OCI-LY3 (cell line): Measurements from ENCODE around the gene UAP1.

Experiments
- H2AFZ ChIP-seq: fragments of 200-600, 300-600 bp; shearing (Covaris generic); 2 replicates; pipeline ENCODE4 v1.6.0; 2014; ENCODE audit warnings: antibody characterized with exemption, low read depth, low read length
- H3K27ac ChIP-seq: fragments of 200-600, 300-600 bp; sonication (generic); 2 replicates; pipeline ENCODE4 v1.5.1; 2014; ENCODE audit warnings: mild to moderate bottlenecking, low read length, moderate library complexity, mixed read lengths
- H3K27me3 ChIP-seq: fragments of 200-600, 300-600 bp; sonication (generic); 2 replicates; pipeline ENCODE4 v1.6.1; 2014; ENCODE audit warnings: low read depth, low read length, mixed read lengths
- H3K36me3 ChIP-seq: fragments of 200-600, 300-600 bp; sonication (generic); replicated peaks from 2 replicates; pipeline ENCODE3; 2014; ENCODE audit warnings: low read depth, low read length, mixed read lengths
- H3K4me1 ChIP-seq: fragments of 300-600, 200-600 bp; sonication (generic); 2 replicates; pipeline ENCODE4 v1.6.1; 2014; ENCODE audit warnings: low read length, mixed read lengths
- H3K4me2 ChIP-seq: fragments of 200-600, 300-600 bp; sonication (generic); 2 replicates; pipeline ENCODE4 v1.6.1; 2014; ENCODE audit warnings: low read length, mixed read lengths
- H3K4me3 ChIP-seq: fragments of 300-600, 200-600 bp; sonication (generic); 2 replicates; pipeline ENCODE4 v1.5.1; 2014; ENCODE audit warnings: antibody characterized with exemption, mild to moderate bottlenecking, low read length, moderate library complexity
- H3K79me2 ChIP-seq: fragments of 300-600, 200-600 bp; shearing (Covaris generic); 2 replicates; pipeline ENCODE4 v1.6.1; 2014; ENCODE audit warnings: mild to moderate bottlenecking, low read length, mixed read lengths
- H3K9ac ChIP-seq: fragments of 300-600, 200-600 bp; shearing (Covaris generic); 2 replicates; pipeline ENCODE4 v1.6.0; 2014; ENCODE audit warnings: mild to moderate bottlenecking, low read length, moderate library complexity
- H3K9me3 ChIP-seq: fragments of 200-600, 300-600 bp; shearing (Covaris generic); 2 replicates; pipeline ENCODE4 v1.6.1; 2014; ENCODE audit warnings: low read length, mixed read lengths; ENCODE audit not compliant: insufficient read depth
- H4K20me1 ChIP-seq: fragments of 200-600, 300-600 bp; sonication (generic); 2 replicates; pipeline ENCODE4 v1.6.1; 2016; ENCODE audit warnings: low read length, mixed read lengths; ENCODE audit not compliant: insufficient read depth
- EZH2phosphoT487 ChIP-seq: fragments of 200-600 bp; shearing (Covaris generic); IDR thresholded peaks from 2 replicates; pipeline ENCODE4 v1.6.1; 2018; ENCODE audit warnings: antibody characterized with exemption, mixed run types, low read depth
- TF ChIP-seq, protein P1 (sequence below): fragments of 200-600, 300-600 bp; sonication (generic); IDR thresholded peaks from 2 replicates; pipeline ENCODE4 v1.5.1; 2014; ENCODE audit warnings: antibody characterized with exemption, low read length, low read depth

The UAP1 gene

DNA sequence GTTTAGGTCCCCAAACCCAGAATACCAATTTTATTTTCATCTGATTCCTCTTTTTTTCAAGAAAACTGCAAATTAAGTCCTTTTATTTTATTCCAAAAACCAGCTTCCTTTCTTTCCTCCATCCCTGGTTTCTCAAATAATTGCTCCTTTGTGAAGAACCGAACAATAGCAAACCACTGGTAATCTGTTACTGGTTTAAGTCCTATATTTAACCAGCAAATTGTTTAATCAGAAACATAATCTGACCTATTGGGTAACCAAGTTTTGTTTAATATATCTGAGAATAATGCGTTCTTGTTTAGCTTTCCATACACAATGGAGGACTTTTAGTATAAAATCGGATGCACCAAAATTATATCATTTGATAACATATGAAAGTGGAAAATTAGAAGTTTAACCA is 57.6 kb downstream of the UAP1 start:
- Histone ChIP-seq H3K79me2 (no peaks in the 10 kb centered on the region), H2AFZ (no peak overlapping the region), H3K36me3 (peaks cover 7% of the 10 kb centered on the region), H3K27ac (no peak overlapping the region), H3K4me2 (no peak overlapping the region), H3K9ac (no peak overlapping the region), H3K27me3 (no peaks in the 10 kb centered on the region), H4K20me1 (no peaks in the 10 kb centered on the region), H3K4me1 (no peaks in the 10 kb centered on the region), H3K9me3 (no peaks in the 10 kb centered on the region; the same call in 1 of the 2 replicates), H3K4me3 (no peak overlapping the region)
- TF ChIP-seq EZH2phosphoT487: no peak
- TF ChIP-seq, protein P1, sequence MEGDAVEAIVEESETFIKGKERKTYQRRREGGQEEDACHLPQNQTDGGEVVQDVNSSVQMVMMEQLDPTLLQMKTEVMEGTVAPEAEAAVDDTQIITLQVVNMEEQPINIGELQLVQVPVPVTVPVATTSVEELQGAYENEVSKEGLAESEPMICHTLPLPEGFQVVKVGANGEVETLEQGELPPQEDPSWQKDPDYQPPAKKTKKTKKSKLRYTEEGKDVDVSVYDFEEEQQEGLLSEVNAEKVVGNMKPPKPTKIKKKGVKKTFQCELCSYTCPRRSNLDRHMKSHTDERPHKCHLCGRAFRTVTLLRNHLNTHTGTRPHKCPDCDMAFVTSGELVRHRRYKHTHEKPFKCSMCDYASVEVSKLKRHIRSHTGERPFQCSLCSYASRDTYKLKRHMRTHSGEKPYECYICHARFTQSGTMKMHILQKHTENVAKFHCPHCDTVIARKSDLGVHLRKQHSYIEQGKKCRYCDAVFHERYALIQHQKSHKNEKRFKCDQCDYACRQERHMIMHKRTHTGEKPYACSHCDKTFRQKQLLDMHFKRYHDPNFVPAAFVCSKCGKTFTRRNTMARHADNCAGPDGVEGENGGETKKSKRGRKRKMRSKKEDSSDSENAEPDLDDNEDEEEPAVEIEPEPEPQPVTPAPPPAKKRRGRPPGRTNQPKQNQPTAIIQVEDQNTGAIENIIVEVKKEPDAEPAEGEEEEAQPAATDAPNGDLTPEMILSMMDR: no peak

GRCh38 chr1:162621256-162621655 is 59.7 kb downstream of the UAP1 start:
- Histone ChIP-seq H2AFZ (no peak overlapping the region), H3K79me2 (no peaks in the 10 kb centered on the region), H3K9ac (no peak overlapping the region), H3K4me1 (no peaks in the 10 kb centered on the region), H3K9me3 (no peaks in the 10 kb centered on the region; the same call in 1 of the 2 replicates), H3K27me3 (no peaks in the 10 kb centered on the region), H3K4me2 (no peak overlapping the region), H4K20me1 (no peaks in the 10 kb centered on the region), H3K4me3 (no peak overlapping the region), H3K27ac (no peak overlapping the region), H3K36me3 (peaks cover 7% of the 10 kb centered on the region)
- TF ChIP-seq, protein P1: no peak
- no peak for TF ChIP-seq EZH2phosphoT487

DNA sequence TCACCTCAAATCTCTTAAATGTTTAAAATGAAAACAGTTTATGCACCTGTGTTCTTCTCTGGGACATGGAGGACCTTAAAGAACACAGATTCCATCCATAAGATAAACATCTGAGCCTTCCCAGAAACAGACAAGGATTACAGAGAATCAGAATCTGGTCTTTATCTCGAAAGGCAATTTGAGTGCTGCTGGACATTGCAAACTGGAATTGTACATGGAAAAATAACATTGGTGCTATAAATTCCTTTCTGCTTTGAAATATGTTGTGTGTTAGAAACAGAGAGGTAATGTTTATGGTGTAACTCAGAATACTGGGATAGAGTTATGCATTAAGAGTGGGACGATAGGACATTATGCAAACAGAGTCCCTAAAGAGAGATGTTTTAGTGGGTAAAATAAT is 64.2 kb downstream of the UAP1 start:
- Histone ChIP-seq H4K20me1 (no peaks in the 10 kb centered on the region), H3K27ac (no peak overlapping the region), H3K4me1 (peaks cover 3% of the 10 kb centered on the region; the same call in 1 of the 2 replicates), H3K9me3 (no peaks in the 10 kb centered on the region), H3K27me3 (no peaks in the 10 kb centered on the region), H3K4me2 (no peak overlapping the region), H3K9ac (no peak overlapping the region), H2AFZ (no peak overlapping the region), H3K36me3 (no peaks in the 10 kb centered on the region), H3K79me2 (no peaks in the 10 kb centered on the region), H3K4me3 (no peak overlapping the region)
- TF ChIP-seq, protein P1: no peak
- TF ChIP-seq EZH2phosphoT487: no peak

GRCh38 chr1:162626094-162626493 is 64.6 kb downstream of the UAP1 start:
- no peaks in the 10 kb centered on the region for H3K36me3 ChIP-seq
- no peaks in the 10 kb centered on the region for H3K27me3 ChIP-seq
- TF ChIP-seq, protein P1: no peak
- no peak for TF ChIP-seq EZH2phosphoT487
- no peak overlapping the region for H3K4me2 ChIP-seq
- peaks cover 3% of the 10 kb centered on the region; the same call in 1 of the 2 replicates for H3K4me1 ChIP-seq
- no peak overlapping the region for H2AFZ ChIP-seq
- no peak overlapping the region for H3K27ac ChIP-seq
- no peak overlapping the region for H3K9ac ChIP-seq
- no peaks in the 10 kb centered on the region for H4K20me1 ChIP-seq
- H3K4me3 ChIP-seq: no peak overlapping the region
- no peaks in the 10 kb centered on the region for H3K79me2 ChIP-seq
- H3K9me3 ChIP-seq: no peaks in the 10 kb centered on the region
